ENCODE data around the gene TRAF2.
"Not testable (repeated sequence)": the region's sequence is repeated elsewhere in the genome, so short reads cannot be mapped to it uniquely, and the experiment has no call there.

The TRAF2 gene

GRCh38 chr9:136885950-136886578 lies at the start of gene TRAF2:
Gene TRAF2 (plus strand): TSS chr9:136886516. CDS start chr9:136898741, 12,225 bp downstream.
- DNase-seq = peak; percentile 99

GRCh38 chr9:136837146-136837855 lies 49.0 kb upstream of the TRAF2 start:
- no peak for DNase-seq

- DNase-seq = not testable (repeated sequence)
Measured at GRCh38 chr9:136837856-136838277, 48.4 kb upstream of the TRAF2 start.

GRCh38 chr9:136838314-136839228 lies 47.7 kb upstream of the TRAF2 start:
- no peak for DNase-seq

- DNase-seq = no peak
Measured at GRCh38 chr9:136839229-136840139, 46.8 kb upstream of the TRAF2 start.

GRCh38 chr9:136840140-136840876 lies 46.0 kb upstream of the TRAF2 start:
- no peak for DNase-seq

- DNase-seq = no peak
Measured at GRCh38 chr9:136840877-136841645, 45.3 kb upstream of the TRAF2 start.

- DNase-seq = not testable (repeated sequence)
Measured at GRCh38 chr9:136841646-136842379, 44.5 kb upstream of the TRAF2 start.

- peak; percentile 94 for DNase-seq
Measured at GRCh38 chr9:136842380-136842948, 43.9 kb upstream of the TRAF2 start, which contains the start of gene AJM1. Gene AJM1 (plus strand): TSS chr9:136842478. CDS start chr9:136844415, 1,937 bp downstream.

GRCh38 chr9:136843159-136843800 lies 43.0 kb upstream of the TRAF2 start:
- DNase-seq = not testable (repeated sequence)

GRCh38 chr9:136843801-136844740 lies 42.2 kb upstream of the TRAF2 start:
- DNase-seq = peak; percentile 88

GRCh38 chr9:136844761-136845464 lies 41.4 kb upstream of the TRAF2 start:
- no peak for DNase-seq

- no peak for DNase-seq
Measured at GRCh38 chr9:136845465-136846260, 40.7 kb upstream of the TRAF2 start.

- DNase-seq = no peak
Measured at GRCh38 chr9:136846376-136847087, 39.8 kb upstream of the TRAF2 start.

- no peak for DNase-seq
Measured at GRCh38 chr9:136847088-136847825, 39.1 kb upstream of the TRAF2 start.

Measured in activated CD8-positive, alpha-beta memory T cell treated with anti-CD3 and anti-CD28 coated beads for 24 hours (primary cell).